ENCODE results near the gene KRTAP24-1.

KRTAP24-1 gene

DNA sequence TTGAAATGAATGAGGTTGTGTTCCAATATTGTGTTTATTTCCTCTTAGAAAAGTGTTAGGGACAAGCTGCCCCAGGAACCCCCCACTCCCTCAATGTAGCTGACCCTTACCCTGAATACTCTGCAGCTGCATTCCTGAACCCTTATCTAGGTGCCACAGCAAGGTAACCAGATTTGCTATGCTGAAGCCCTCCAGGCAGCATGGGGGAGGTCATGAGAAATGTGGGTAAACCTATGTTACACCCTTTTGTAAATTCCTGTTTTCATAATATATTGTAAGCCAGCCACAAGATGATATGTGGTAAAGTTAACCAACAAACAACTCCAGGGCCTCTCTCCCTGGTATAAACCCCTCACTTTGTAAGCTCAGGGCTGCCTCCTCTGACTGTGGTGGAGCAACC lies 39.1 kb downstream of the KRTAP24-1 start:
- Histone ChIP-seq H2AFZ (no peak overlapping the region), H3K79me2 (no peaks in the 10 kb centered on the region), H3K27me3 (ENCODE audit: control insufficient read depth, insufficient read depth, low read length) (no peaks in the 10 kb centered on the region), H3K9ac (no peak overlapping the region), H3K36me3 (ENCODE audit: control insufficient read depth, insufficient read depth, low read length) (no peaks in the 10 kb centered on the region), H3K4me2 (ENCODE audit: low read length) (no peak overlapping the region), H3K4me3 (ENCODE audit: low read depth, low read length) (no peak overlapping the region), H3K4me1 (no peaks in the 10 kb centered on the region), H3K9me3 (ENCODE audit: control insufficient read depth, low read length) (no peaks in the 10 kb centered on the region), H3K27ac (no peak overlapping the region)
- TF ChIP-seq, protein P1, sequence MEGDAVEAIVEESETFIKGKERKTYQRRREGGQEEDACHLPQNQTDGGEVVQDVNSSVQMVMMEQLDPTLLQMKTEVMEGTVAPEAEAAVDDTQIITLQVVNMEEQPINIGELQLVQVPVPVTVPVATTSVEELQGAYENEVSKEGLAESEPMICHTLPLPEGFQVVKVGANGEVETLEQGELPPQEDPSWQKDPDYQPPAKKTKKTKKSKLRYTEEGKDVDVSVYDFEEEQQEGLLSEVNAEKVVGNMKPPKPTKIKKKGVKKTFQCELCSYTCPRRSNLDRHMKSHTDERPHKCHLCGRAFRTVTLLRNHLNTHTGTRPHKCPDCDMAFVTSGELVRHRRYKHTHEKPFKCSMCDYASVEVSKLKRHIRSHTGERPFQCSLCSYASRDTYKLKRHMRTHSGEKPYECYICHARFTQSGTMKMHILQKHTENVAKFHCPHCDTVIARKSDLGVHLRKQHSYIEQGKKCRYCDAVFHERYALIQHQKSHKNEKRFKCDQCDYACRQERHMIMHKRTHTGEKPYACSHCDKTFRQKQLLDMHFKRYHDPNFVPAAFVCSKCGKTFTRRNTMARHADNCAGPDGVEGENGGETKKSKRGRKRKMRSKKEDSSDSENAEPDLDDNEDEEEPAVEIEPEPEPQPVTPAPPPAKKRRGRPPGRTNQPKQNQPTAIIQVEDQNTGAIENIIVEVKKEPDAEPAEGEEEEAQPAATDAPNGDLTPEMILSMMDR (IDR thresholded peaks at IDR 0.05), result no peak

DNA sequence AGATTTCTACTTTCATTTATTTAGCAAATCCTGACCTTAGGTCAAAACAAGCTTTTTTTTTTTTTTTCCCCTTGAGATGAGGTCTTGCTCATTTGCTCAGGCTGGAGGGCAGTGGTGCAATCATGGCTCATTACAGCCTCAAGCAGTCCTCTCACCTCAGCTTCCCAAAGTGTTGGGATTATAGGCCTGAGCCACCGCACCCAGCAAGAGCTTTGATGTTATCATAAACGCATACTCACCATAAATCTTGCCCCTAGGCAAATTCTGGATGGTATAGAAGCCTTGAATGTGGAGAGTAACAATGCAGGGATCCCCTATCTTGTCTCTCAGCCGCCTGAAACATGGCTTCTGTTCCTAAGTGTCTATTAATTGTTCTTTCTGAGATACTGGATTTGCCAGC lies 42.1 kb downstream of the KRTAP24-1 start:
- no peaks in the 10 kb centered on the region for H3K36me3 ChIP-seq (ENCODE audit: control insufficient read depth, insufficient read depth, low read length)
- no peak overlapping the region for H3K4me3 ChIP-seq (ENCODE audit: low read depth, low read length)
- H3K4me1 ChIP-seq, result no peaks in the 10 kb centered on the region
- H3K4me2 ChIP-seq (ENCODE audit: low read length), result no peak overlapping the region
- no peaks in the 10 kb centered on the region for H3K79me2 ChIP-seq
- no peak overlapping the region for H3K27ac ChIP-seq
- no peaks in the 10 kb centered on the region for H3K9me3 ChIP-seq (ENCODE audit: control insufficient read depth, low read length)
- H3K9ac ChIP-seq, result no peak overlapping the region
- no peak overlapping the region for H2AFZ ChIP-seq
- no peaks in the 10 kb centered on the region for H3K27me3 ChIP-seq (ENCODE audit: control insufficient read depth, insufficient read depth, low read length)
- TF ChIP-seq, protein P1 (IDR thresholded peaks at IDR 0.05), result no peak

DNA sequence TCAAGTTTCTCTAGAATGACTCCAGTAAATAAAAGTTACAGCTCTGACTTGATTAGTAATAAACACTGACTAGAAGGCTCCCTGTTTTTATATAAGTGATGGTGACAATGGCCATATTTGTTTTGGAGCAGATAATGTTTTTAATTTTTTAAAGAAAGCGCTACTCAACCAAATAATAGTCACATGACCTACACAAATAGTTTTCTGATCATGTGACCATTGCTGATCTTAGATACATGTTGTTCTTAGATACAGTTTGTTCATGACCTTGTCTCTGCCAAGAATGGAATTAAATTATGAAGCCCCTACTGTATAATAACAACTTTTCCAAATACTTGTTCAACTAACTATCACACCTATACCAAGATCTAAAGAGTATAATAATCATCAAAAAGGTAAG lies 44.6 kb downstream of the KRTAP24-1 start:
- H3K79me2 ChIP-seq, result no peaks in the 10 kb centered on the region
- no peaks in the 10 kb centered on the region for H3K4me1 ChIP-seq
- H3K27ac ChIP-seq, result no peak overlapping the region
- H2AFZ ChIP-seq, result no peak overlapping the region
- no peaks in the 10 kb centered on the region for H3K9me3 ChIP-seq (ENCODE audit: control insufficient read depth, low read length)
- H3K9ac ChIP-seq, result no peak overlapping the region
- no peak overlapping the region for H3K4me2 ChIP-seq (ENCODE audit: low read length)
- H3K36me3 ChIP-seq (ENCODE audit: control insufficient read depth, insufficient read depth, low read length), result no peaks in the 10 kb centered on the region
- no peaks in the 10 kb centered on the region for H3K27me3 ChIP-seq (ENCODE audit: control insufficient read depth, insufficient read depth, low read length)
- TF ChIP-seq, protein P1 (IDR thresholded peaks at IDR 0.05), result no peak
- H3K4me3 ChIP-seq (ENCODE audit: low read depth, low read length), result no peak overlapping the region

DNA sequence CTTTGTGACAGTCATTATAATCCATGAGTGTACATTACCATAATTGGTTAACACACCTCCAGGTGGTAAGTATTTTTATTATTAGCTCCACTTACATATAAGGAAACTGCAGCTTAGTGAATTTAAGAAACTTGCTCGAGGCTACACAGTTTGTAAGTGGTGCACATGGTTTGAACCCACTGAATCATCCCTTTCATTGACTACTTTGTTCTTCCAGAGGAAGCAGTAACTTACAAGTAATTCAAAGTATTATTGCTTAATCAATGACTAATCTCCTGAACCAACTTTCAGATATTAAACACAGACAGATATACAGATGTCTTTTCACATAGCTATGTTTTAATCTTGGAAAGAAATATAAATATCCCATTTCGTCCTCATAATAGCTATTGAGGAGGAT lies 48.1 kb downstream of the KRTAP24-1 start:
- TF ChIP-seq, protein P1 (IDR thresholded peaks at IDR 0.05), result no peak
- Histone ChIP-seq H3K4me2 (ENCODE audit: low read length) (no peak overlapping the region), H3K9ac (no peak overlapping the region), H3K27me3 (ENCODE audit: control insufficient read depth, insufficient read depth, low read length) (no peaks in the 10 kb centered on the region), H3K79me2 (no peaks in the 10 kb centered on the region), H2AFZ (no peak overlapping the region), H3K36me3 (ENCODE audit: control insufficient read depth, insufficient read depth, low read length) (no peaks in the 10 kb centered on the region), H3K9me3 (ENCODE audit: control insufficient read depth, low read length) (no peaks in the 10 kb centered on the region), H3K27ac (no peak overlapping the region), H3K4me3 (ENCODE audit: low read depth, low read length) (no peak overlapping the region), H3K4me1 (no peaks in the 10 kb centered on the region)

DNA sequence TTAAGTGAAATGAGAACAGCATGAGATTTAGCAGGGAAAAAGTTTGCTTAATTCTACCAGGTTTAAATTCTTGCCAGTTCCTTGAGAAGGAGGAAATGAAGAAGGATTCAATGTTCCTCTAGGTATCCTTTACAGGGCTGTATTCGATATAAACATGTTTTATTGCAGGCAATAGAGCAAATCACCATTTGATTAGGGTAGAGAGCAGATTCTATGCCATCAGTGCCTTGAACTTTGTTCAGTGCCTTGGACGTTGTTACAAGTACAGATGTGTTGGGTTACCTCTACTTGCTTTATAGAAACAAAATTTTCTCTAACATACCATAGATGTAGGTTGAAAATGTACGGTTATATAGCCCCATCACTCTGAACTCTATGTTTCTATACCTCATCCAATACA lies 48.7 kb downstream of the KRTAP24-1 start:
- Histone ChIP-seq H3K79me2 (no peaks in the 10 kb centered on the region), H3K4me2 (ENCODE audit: low read length) (no peak overlapping the region), H3K9me3 (ENCODE audit: control insufficient read depth, low read length) (no peaks in the 10 kb centered on the region), H3K9ac (no peak overlapping the region), H3K4me3 (ENCODE audit: low read depth, low read length) (no peak overlapping the region), H3K36me3 (ENCODE audit: control insufficient read depth, insufficient read depth, low read length) (no peaks in the 10 kb centered on the region), H3K27ac (no peak overlapping the region), H2AFZ (no peak overlapping the region), H3K27me3 (ENCODE audit: control insufficient read depth, insufficient read depth, low read length) (no peaks in the 10 kb centered on the region), H3K4me1 (no peaks in the 10 kb centered on the region)
- TF ChIP-seq, protein P1 (IDR thresholded peaks at IDR 0.05), result no peak
